GM12864 (cell line): Measurements from ENCODE around the gene PLXDC1.

Experiments used
- DNase-seq: peaks from one replicate; pipeline ENCODE4 v3.0.0-alpha.2; 2011; ENCODE audit warnings: low read depth
- H3K4me3 ChIP-seq: 2 replicates; pipeline ENCODE4 v1.5.1; 2011; ENCODE audit warnings: mild to moderate bottlenecking, low read depth, low read length, control low read depth
- TF ChIP-seq, protein P1 (sequence below): IDR thresholded peaks from 2 replicates; pipeline ENCODE4 v1.5.1; 2011; ENCODE audit warnings: low read depth, mild to moderate bottlenecking, moderate library complexity, low read length, control low read depth, inconsistent platforms; ENCODE audit errors: missing control alignments

Gene PLXDC1

DNA sequence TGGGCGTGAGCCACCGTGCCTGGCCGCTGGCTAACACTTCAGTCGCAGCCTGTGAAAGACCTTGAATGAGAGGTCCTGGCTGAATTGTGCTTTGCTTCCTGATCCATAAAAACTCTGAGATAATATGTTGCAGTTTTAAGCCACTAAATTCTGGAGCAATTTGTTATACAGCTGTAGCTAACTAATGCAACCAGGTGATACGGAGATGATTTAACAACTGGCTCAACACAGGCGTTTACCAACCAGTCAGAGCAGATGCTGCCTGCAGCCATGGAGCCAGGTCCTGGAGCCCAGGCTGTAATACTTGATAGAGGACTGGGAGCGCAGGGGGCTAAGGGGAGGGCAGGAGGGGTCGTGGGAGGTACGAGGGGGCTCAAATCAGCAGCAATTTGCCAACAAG is 50.9 kb downstream of the PLXDC1 start:
- no peak overlapping the region for H3K4me3 ChIP-seq
- TF ChIP-seq, protein P1, sequence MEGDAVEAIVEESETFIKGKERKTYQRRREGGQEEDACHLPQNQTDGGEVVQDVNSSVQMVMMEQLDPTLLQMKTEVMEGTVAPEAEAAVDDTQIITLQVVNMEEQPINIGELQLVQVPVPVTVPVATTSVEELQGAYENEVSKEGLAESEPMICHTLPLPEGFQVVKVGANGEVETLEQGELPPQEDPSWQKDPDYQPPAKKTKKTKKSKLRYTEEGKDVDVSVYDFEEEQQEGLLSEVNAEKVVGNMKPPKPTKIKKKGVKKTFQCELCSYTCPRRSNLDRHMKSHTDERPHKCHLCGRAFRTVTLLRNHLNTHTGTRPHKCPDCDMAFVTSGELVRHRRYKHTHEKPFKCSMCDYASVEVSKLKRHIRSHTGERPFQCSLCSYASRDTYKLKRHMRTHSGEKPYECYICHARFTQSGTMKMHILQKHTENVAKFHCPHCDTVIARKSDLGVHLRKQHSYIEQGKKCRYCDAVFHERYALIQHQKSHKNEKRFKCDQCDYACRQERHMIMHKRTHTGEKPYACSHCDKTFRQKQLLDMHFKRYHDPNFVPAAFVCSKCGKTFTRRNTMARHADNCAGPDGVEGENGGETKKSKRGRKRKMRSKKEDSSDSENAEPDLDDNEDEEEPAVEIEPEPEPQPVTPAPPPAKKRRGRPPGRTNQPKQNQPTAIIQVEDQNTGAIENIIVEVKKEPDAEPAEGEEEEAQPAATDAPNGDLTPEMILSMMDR, result no peak
- no peak for DNase-seq

DNA sequence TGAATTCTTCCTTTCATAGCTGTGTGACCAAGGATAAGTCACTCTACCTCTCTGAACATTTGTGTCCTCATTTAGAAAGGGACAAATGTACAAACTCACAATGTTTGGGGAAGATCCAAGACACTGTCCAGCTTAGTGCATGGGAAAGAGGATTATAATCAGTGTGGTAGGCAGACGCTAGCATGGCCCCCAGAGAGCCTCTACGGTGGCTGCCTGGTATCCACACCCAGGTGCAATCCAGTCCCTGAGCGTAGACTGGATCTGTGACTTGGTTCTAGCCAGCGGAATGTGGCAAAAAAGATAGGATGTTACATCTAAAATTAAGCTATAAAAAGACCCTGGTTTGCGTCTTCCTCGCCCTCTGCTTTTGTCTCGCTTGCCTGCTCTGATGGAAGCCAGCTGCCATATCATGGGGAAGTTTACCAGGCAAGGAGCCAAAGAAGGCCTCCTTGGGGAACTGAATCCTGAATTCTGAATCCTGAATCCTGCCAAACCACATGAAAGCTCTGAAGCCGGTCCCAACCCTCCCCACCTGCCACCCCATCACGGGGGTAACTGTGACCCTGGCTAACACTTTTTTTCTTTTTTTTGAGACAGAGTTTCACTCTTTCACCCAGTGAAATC is 51.7 kb downstream of the PLXDC1 start:
- TF ChIP-seq, protein P1, result no peak
- no peak overlapping the region for H3K4me3 ChIP-seq
- no peak for DNase-seq

DNA sequence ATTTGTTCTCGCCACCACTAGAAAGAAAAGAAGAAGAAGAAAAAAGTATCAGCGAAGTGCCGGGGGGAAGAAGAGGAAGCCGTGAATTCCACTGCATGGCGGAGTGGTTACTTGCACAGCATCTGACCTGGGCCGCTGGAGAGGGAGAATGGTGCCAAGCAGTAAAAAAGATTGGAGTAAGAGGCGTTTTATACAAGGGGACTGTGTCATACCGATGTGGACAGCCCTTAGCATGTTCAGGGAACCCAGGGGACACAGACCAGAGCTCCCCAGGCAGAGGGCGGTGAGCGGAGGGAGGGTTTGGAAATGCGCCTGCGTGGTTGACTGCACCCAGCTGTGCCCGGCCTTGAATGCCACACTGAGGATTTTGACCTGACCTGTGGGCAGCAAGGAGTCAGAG is 52.8 kb downstream of the PLXDC1 start:
- H3K4me3 ChIP-seq, result no peak overlapping the region
- no peak for DNase-seq
- TF ChIP-seq, protein P1, result no peak

DNA sequence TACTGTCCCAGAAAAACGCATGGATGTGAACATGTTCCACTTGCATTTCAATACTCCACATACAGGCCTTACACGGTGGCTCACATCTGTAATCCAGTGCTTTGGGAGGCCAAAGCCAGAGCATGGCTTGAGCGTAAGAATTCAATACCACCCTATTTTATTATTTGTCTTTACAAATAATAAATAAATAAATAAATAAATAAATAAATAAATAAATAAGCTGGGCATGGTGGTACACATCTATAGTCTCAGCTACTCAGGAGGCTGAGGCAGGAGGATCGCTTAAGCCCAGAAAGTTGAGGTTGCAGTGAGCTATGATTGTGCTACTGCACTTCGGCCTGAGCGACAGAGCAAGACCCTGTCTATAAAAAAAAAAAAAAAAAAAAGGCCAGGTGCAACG is 53.9 kb downstream of the PLXDC1 start:
- no peak overlapping the region for H3K4me3 ChIP-seq
- TF ChIP-seq, protein P1, result no peak

DNA sequence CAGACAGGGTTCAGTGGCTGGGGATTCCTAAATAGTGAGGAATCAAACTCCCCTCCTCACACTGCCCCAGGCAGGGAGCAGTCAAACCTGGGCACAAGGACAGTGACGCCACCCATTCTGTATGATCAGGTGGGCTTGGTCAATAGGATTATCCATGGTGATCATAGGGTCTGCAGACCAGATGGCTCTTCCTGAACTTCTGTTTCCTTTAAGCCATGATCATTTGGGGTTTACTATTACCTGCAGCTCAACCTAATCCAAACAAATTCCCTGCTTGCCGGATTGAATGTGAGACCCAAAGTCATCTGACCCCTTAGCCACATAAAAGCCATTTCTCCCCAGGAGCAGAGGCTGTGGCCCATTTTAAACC is 54.3 kb downstream of the PLXDC1 start:
- no peak for DNase-seq
- no peak overlapping the region for H3K4me3 ChIP-seq
- TF ChIP-seq, protein P1, result no peak

More for the DNA sequence above, 53.9 kb downstream of the PLXDC1 start:
- no peak for DNase-seq

DNA sequence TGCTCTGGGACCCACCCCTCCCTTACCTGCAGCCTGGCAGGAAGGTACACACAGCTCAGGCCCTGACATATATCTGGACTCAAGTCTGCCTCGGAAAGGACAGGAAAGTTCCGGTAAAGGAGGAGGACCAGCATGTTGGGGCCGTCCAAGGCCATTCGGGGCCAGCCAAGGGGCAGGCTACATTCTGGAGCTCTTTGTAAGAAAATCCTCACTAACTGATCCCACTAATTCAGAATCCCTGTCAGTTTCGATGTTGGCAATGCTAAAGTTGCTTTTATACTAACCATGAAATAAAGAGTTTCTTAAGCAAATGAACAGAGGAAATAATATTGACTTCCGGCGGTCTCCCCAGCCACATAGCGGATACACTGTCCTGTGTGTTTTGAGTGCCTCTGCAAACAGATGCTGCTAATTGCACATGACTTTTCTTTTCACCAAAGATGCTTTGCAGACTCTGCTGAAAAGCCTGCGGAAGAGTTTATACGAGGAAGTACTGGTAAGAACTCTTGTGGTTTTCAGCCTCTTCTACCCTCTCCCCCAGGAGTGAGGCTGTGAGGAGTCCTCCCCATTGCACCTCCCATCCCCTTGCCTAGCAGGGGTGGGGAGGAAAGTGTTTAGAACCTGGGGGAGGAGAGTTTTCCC is 54.8 kb downstream of the PLXDC1 start:
- DNase-seq, result peak; percentile 25
- TF ChIP-seq, protein P1, result no peak
- no peak overlapping the region for H3K4me3 ChIP-seq

DNA sequence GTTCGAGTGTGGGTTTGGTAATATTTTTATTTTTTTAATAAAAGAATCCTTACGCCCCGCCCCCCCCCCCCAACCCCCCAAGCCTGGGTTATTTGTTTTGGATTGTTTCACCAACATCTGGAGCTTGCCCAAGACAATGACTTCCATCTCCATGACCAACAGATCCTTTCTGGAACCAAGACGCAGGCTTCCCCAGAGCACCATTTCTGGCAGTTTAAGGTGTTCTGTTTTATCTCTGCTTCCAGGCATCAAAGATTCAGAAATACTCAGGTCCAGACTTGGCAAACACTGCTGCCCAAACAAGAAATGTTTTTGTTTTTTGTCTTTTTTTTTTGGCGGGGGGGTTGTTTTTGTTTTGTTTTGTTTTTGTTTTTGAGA is 56.1 kb downstream of the PLXDC1 start:
- H3K4me3 ChIP-seq, result no peak overlapping the region
- DNase-seq, result no peak
- TF ChIP-seq, protein P1, result no peak
